Measurements from ENCODE around the gene DENND6B. TPM values are rescaled to one million over a fixed set of nuclear protein-coding genes. Genes with fewer than 3 reads are reported as not detected.

DENND6B gene
- total and polyA plus RNA-seq, 5 experiments from 2014 or later, result 0.53 to 9.1 (median 1.1) TPM

DNA sequence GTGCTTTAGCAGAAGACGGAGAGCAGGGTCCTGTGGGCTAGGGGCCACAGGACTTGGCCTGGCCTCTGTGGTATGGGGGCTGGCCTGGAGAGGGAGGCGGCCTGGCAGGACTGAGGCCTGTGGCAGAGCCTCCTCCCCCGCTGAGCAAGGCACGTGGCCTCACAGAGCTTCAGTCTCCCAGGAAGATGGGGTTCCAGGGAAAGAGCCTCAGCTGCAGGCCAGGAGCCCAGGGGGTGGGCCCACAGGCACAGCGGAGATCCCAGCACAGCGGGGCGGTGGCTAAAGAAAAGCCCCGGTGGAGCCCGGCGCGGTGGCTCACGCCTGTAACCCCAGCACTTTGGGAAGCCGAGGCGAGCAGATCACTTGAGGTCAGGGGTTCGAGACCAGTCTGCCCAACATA, 67.5 kb downstream of the DENND6B start:
- Mint-ChIP-seq H3K27me3 (peaks cover 5 to 33% (median 17%) of the 10 kb centered on the region in 5 donors), H3K27ac (no peak overlapping the region), H3K36me3 (peaks cover 0 to 2% (median 0%) of the 10 kb centered on the region in 3 donors), H3K4me3 (no peak overlapping the region), H3K4me1 (peaks cover 3 to 8% (median 6%) of the 10 kb centered on the region in 4 donors), H3K9me3 (no peaks in the 10 kb centered on the region)
- no peak for DNase-seq
- no peak for ATAC-seq
- POLR2A ChIA-PET, result interaction anchor here (0.6 kb wide), 1 partner anchor 194 kb away, joined by 3 read pairs; no protein-coding TSS in a partner anchor

Other genes starting within 250 kb of the DENND6B start
- under 1 TPM; 0.16 to 0.36 TPM for gene MLC1, start 241.6 kb downstream of the DENND6B start, total RNA-seq
- 1 to 10 TPM in 1 of 3 donors, under 1 TPM in 2; 0.12 to 1.8 (median 0.34) TPM for gene MLC1, start 241.6 kb downstream of the DENND6B start, polyA plus RNA-seq
- gene MOV10L1, start 237.0 kb downstream of the DENND6B start, total RNA-seq, result not detected
- not detected for gene MOV10L1, start 237.0 kb downstream of the DENND6B start, polyA plus RNA-seq
- gene PANX2, start 156.3 kb downstream of the DENND6B start, total RNA-seq, result under 1 TPM; 0.25 to 0.26 TPM
- gene PANX2, start 156.3 kb downstream of the DENND6B start, polyA plus RNA-seq, result not detected
- 100 to 1,000 TPM; 103 to 113 TPM for gene TRABD, start 141.1 kb downstream of the DENND6B start, total RNA-seq
- gene TRABD, start 141.1 kb downstream of the DENND6B start, polyA plus RNA-seq, result 10 to 100 TPM; 28.7 to 46.7 (median 31.2) TPM
- 10 to 100 TPM; 40.3 to 42.4 TPM for gene SELENOO, start 126.0 kb downstream of the DENND6B start, total RNA-seq
- 1 to 10 TPM; 3.1 to 8.8 (median 5.2) TPM for gene SELENOO, start 126.0 kb downstream of the DENND6B start, polyA plus RNA-seq
- gene TUBGCP6, start 82.0 kb downstream of the DENND6B start, total RNA-seq, result 100 to 1,000 TPM; 153 to 156 TPM
- 10 to 100 TPM in 2 of 3 donors, 1 to 10 TPM in 1; 9.3 to 25.2 (median 17.3) TPM for gene TUBGCP6, start 82.0 kb downstream of the DENND6B start, polyA plus RNA-seq
- gene HDAC10, start 75.7 kb downstream of the DENND6B start, total RNA-seq, result 100 to 1,000 TPM; 107 to 114 TPM
- 1 to 10 TPM; 5.4 to 7.8 (median 6.4) TPM for gene HDAC10, start 75.7 kb downstream of the DENND6B start, polyA plus RNA-seq
- gene MAPK12, start 65.3 kb downstream of the DENND6B start, total RNA-seq, result 1 to 10 TPM; 2.1 to 2.9 TPM
- under 1 TPM in 2 of 3 donors, not detected in 1; 0.02 to 0.03 TPM for gene MAPK12, start 65.3 kb downstream of the DENND6B start, polyA plus RNA-seq
- gene MAPK11, start 56.6 kb downstream of the DENND6B start, total RNA-seq, result 1 to 10 TPM in 1 of 2 experiments, under 1 TPM in 1; 0.86 to 1.2 TPM
- gene MAPK11, start 56.6 kb downstream of the DENND6B start, polyA plus RNA-seq, result under 1 TPM; 0.13 to 0.24 (median 0.16) TPM
- gene PLXNB2, start 19.4 kb downstream of the DENND6B start, total RNA-seq, result 10 to 100 TPM; 14.3 to 16.7 TPM
- gene PLXNB2, start 19.4 kb downstream of the DENND6B start, polyA plus RNA-seq, result 1 to 10 TPM in 2 of 3 donors, under 1 TPM in 1; 0.72 to 4.1 (median 1.1) TPM
- gene PPP6R2, start 16.3 kb upstream of the DENND6B start, total RNA-seq, result 100 to 1,000 TPM in 1 of 2 experiments, 10 to 100 TPM in 1; 93.3 to 104 TPM
- gene PPP6R2, start 16.3 kb upstream of the DENND6B start, polyA plus RNA-seq, result 10 to 100 TPM; 13.3 to 29.1 (median 17.0) TPM
- gene SBF1, start 148.0 kb upstream of the DENND6B start, total RNA-seq, result 100 to 1,000 TPM; 221 to 222 TPM
- 10 to 100 TPM; 17.1 to 37.4 (median 17.6) TPM for gene SBF1, start 148.0 kb upstream of the DENND6B start, polyA plus RNA-seq
- gene ADM2, start 154.5 kb upstream of the DENND6B start, total RNA-seq, result 1 to 10 TPM; 7.7 to 8.2 TPM
- under 1 TPM; 0.08 to 0.52 (median 0.21) TPM for gene ADM2, start 154.5 kb upstream of the DENND6B start, polyA plus RNA-seq
- gene MIOX, start 159.8 kb upstream of the DENND6B start, total RNA-seq, result under 1 TPM in 1 of 2 experiments, not detected in 1; 0.52 TPM
- gene MIOX, start 159.8 kb upstream of the DENND6B start, polyA plus RNA-seq, result under 1 TPM in 1 of 3 donors, not detected in 2; 0.39 TPM
- 100 to 1,000 TPM; 120 to 128 TPM for gene LMF2, start 180.7 kb upstream of the DENND6B start, total RNA-seq
- 10 to 100 TPM; 15.1 to 19.6 (median 17.6) TPM for gene LMF2, start 180.7 kb upstream of the DENND6B start, polyA plus RNA-seq
- gene NCAPH2, start 181.2 kb upstream of the DENND6B start, total RNA-seq, result 10 to 100 TPM; 77.9 to 81.9 TPM
- 10 to 100 TPM; 34.8 to 41.5 (median 40.1) TPM for gene NCAPH2, start 181.2 kb upstream of the DENND6B start, polyA plus RNA-seq
- 1 to 10 TPM in 1 of 2 experiments, not detected in 1; 2.7 TPM for gene SCO2, start 198.6 kb upstream of the DENND6B start, total RNA-seq
- 1 to 10 TPM; 4.0 to 8.3 (median 6.8) TPM for gene SCO2, start 198.6 kb upstream of the DENND6B start, polyA plus RNA-seq
- gene TYMP, start 203.0 kb upstream of the DENND6B start, total RNA-seq, result 1 to 10 TPM; 2.1 to 3.4 TPM
- gene TYMP, start 203.0 kb upstream of the DENND6B start, polyA plus RNA-seq, result 1 to 10 TPM; 1.9 to 5.5 (median 3.1) TPM
- gene KLHDC7B, start 218.9 kb upstream of the DENND6B start, total RNA-seq, result 1 to 10 TPM; 5.7 to 6.2 TPM
- 1 to 10 TPM; 5.3 to 7.9 (median 6.5) TPM for gene KLHDC7B, start 218.9 kb upstream of the DENND6B start, polyA plus RNA-seq
- gene SYCE3, start 235.9 kb upstream of the DENND6B start, total RNA-seq, result not detected
- gene SYCE3, start 235.9 kb upstream of the DENND6B start, polyA plus RNA-seq, result not detected